HG03196 (cell line): ENCODE data around the gene TC2N.
"Not testable (repeated sequence)": the region's sequence is repeated elsewhere in the genome, so short reads cannot be mapped to it uniquely, and the experiment has no call there.

Experiments
- ATAC-seq: cut with Tn5 transposase; IDR thresholded peaks from one replicate; pipeline ENCODE4 v1.9.1; 2021; ENCODE audit not compliant: unreplicated experiment

TC2N gene

DNA sequence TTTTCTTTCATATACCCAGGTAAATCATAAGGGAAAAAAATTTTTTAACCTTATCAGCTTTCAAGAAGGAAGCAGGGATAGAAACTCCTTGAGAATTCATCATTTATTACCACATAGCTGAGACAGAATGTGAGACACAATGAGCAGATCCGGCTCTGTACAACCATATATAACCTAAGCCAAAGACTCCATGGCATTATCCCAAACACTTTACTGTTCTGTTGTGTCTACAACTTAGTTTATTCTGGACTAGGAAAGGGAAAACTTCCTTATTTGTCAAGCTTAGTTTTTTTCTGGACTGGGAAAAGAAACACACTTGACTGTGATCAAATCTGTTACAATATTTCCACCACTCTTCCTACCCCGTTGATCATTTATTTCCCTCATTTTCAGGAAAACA lies 97.2 kb downstream of the TC2N start:
- ATAC-seq: no peak

DNA sequence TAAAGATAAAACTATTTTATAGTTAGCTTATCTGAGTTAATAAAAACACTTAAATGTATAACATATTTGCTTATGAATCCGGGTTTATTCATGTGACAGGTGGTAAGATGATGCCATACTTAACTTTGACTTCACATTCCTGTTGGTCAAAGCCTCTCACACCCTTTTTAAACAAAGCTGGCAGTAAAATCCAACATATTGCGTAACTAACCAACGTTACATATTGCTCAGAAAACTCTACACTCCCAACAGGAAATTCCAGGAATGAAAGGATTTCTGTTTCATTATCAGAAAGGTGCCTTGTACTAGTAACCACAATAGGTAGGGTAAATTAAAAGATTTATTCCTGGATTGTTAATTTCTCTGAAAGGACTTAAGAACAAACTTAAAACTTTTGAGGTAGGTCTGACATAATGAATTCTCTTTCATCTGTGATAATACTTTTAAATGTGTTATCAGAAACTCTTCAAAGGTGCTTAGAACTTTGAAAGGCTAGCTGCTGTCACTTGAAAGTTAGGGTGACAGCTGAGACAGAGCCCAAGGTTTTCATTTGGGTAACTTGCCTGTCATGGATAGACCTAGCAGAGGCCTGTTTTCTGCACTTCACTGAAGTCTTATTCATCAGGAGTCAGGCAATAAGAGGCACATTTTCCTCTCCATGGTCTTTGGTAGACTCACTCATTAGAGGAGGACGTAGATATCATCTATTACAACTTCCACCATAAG lies 111.6 kb downstream of the TC2N start:
- no peak for ATAC-seq

- no peak for ATAC-seq
These were observed 112.5 kb downstream of the TC2N start for GRCh38 chr14:91754819-91755218.

GRCh38 chr14:91754185-91754584 lies 113.2 kb downstream of the TC2N start:
- ATAC-seq: no peak

- no peak for ATAC-seq
These were observed 113.7 kb downstream of the TC2N start for GRCh38 chr14:91753501-91754128.

- ATAC-seq: no peak
These were observed 114.4 kb downstream of the TC2N start for GRCh38 chr14:91752961-91753360.

DNA sequence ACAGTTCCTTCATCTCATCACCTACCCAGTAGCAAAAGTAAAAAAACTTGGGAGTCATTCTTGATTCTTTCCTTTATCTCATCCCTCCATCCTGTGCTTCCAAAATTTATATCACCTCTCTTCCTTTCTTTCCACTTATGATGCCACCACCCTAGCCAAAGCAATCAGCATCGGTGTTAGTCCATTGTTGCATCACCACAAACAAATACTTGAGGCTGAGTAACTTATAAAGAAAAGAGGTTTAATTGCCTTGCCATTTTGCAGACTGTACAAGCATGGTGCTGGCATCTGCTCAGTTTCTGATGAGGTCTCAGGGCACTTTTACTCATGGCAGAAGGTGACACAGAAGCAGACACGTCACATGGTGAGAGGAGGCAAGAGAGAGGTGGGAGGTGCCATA lies 115.6 kb downstream of the TC2N start:
- ATAC-seq: no peak

GRCh38 chr14:91750634-91751198 lies 116.6 kb downstream of the TC2N start:
- no peak for ATAC-seq

DNA sequence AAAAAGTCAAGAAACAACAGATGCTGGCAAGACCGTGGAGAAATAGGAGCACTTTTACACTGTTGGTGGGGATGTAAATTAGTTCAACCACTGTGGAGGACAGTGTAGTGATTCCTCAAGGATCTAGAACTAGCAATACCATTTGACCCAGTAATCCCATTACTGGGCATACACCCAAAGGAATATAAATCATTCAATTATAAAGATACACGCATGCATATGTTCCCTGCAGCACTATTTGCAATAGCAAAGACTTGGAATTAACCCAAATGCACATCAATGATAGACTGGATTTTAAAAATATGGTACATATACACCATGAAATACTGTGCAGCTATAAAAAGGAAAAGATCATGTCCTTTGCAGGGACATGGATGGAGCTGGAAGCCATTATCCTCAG lies 117.5 kb downstream of the TC2N start:
- no peak for ATAC-seq

DNA sequence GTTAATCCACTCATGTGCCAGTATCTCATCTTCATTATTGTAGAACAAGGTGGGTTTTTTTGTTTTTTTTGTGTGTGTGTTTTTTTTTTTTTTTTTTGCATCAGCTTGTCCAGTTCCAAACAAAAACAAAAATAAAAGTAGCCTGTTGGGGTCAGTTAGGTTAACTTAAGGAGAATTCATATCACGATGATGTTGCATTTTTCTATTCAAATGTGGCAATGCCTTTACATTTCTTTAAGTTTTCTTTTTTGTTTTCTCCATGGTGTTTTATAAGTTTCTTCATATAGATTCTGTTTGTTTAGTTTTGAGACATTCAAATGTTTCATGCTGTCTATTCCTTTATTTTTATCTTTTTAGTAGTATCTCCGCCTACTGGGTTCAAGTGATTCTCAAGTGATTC lies 119.3 kb downstream of the TC2N start:
- no peak for ATAC-seq

DNA sequence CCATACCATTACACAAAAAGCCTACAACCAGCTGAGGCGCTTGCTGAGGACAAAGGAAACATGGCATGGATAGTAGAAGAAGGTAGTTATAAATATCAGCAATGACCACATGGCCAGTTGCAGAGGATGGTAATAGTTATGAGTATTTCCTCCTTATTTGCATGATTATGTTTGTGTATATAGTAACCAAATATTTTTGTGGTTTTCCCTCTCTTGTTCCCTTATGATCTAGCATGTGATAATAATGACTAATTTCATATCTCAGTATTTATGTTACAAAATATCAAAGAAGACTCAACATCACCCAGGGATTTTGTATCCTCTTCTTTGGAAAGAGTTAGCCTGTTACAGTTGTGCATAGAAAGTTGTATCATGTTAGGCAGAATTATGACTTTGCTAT lies 122.0 kb downstream of the TC2N start:
- no peak for ATAC-seq

DNA sequence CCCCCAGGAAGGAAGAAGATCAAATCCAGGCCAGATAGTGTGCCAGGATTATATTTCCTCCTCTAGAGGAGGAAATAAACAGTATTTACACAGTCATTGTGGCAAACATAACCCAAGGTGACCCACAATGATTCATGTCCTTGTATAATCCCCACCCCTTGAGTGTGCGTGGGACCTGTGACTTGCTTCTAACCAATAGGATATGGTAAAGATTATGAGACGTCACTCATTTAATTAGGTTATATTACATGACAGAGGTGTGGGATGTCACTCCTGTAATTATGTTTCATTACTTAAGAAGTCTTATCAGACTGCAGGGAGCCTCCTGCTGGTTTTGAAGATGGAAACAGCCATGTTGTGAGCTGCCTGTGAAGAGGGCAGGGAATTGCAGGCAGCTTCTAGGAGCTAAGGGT lies 123.3 kb downstream of the TC2N start:
- no peak for ATAC-seq

DNA sequence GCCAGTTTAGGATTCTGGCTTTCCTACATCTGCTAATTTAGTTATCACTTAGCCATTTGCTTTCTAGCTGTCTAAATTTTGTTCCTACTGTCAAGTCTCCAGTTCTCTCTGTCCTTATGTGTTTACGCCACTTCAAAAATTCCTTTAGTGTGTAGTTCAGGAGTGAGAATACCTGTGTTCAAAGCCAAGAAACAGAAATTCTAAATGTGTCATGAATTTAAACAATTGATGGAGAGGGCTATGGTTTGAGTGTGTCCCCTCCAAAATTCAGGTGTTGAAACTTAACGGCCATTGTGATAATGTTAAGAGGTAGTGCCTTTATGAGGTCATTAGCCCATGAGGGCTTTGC lies 124.1 kb downstream of the TC2N start:
- ATAC-seq: no peak

DNA sequence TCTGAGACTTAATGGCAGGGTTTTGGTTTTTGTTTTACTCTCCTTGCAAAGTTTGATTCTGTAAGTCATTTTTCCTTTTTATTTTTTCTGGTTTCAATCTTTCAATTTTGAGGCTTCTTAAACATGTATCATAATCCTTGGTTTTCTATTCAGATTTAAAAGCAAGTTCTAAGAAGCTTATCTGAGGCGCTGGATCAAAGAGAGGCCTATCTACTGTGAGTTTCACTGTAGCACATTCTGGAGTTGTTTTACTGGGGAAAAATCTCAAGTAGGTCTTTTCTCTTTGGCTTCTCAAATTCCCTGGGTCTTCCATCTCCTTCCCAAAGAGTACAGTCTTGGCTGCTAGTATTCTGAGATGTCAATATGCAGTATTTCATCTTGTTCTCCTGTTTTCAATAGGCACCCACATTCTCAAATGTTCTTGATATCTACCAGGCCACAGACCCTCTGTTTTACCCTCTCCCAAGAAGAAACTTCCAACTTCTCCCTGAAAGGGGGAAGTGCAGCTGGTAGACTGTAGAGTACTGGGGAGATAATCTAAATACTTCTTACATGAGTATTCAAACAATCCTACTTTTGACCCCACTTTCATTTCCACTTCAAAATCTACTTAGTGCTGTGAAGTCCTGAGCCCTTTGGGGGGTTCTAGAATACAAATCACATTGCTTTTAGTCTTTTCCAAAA lies 124.6 kb downstream of the TC2N start:
- no peak for ATAC-seq

- ATAC-seq: not testable (repeated sequence)
These were observed 127.5 kb downstream of the TC2N start for GRCh38 chr14:91739867-91740266.

DNA sequence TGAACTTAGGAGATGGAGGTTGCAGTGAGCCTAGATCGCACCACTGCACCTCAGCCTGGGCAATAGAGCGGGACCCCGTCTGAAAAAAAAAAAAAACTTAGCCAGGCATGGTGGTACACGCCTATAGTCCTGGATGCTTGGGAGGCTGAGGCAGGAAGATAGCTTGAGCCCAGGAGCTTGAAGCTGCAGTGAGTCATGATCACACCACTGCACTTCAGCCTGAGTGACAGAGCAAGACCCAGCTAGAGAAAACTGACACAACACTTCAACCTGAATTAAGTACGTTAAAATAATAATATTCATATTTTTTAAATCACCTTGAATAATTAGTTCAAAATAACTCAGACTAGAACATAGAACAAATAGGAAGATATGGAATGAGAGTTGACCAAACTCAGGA lies 129.7 kb downstream of the TC2N start:
- no peak for ATAC-seq

DNA sequence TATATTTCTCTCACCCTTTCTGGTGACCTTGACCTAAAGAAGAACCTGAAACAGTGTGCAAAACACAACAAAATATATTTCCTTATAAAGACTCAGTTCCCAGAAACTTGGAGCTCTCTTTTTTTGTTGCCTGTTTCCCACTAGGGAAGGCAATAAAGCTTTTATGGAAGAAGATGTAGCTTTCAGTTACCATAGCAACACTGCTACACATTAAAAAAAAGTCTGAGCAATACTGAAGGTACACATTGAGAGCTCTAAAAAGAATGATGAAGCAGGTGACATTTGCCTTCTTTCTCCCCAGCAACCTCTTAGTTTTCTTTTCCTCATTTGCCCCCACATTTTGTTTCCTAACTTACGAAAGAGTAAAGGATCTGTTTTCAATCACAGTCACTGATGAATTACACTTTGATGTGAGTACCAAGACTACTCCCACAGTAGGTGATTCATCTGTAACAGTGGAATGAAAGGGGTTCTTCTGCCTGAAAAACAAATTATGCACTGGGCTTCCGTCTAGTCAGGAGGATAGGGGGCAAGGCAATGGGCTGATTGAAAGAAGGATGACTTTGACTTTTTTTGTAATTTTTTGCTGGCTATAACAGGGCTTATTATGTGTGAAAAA lies 134.4 kb downstream of the TC2N start:
- no peak for ATAC-seq

- ATAC-seq: no peak
These were observed 134.9 kb downstream of the TC2N start for GRCh38 chr14:91732439-91732838.

GRCh38 chr14:91731986-91732385 lies 135.3 kb downstream of the TC2N start, which contains the start of gene CATSPERB:
TSS of gene CATSPERB (minus strand) at chr14:91732086. CDS start at chr14:91729479, 2,607 bp downstream.
- no peak for ATAC-seq

DNA sequence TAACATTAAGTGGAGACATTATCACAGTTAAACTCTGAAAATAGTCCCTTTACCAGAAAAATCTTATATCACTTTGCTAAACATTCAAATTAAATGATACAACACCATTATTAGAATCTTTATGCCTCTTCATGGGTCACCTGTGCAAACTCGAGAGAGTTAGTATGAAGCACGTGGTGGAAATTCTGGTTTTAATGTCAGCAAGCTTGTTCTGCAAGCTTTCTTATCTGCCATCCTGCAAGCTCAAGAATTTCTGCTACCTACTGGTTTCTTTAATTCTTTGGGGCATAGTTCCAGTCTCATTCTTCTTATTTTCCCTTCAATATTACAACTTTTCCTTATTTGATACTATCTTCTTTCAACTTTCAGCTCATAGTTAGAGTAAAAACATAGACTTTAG lies 136.3 kb downstream of the TC2N start:
- no peak for ATAC-seq

GRCh38 chr14:91729756-91730155 lies 137.6 kb downstream of the TC2N start:
- ATAC-seq: no peak
